HG03066 (cell line): ENCODE results near the gene ZNF724.
"Not testable (repeated sequence)": the region's sequence is repeated elsewhere in the genome, so short reads cannot be mapped to it uniquely, and the experiment has no call there.

ENCODE experiments used
- ATAC-seq: cut with Tn5 transposase; IDR thresholded peaks from one replicate; pipeline ENCODE4 v1.9.1; 2021; ENCODE audit warnings: low read depth; ENCODE audit not compliant: unreplicated experiment

Gene ZNF724

GRCh38 chr19:23249911-23250649, at the start of gene ZNF724:
TSS of gene ZNF724 (minus strand) at chr19:23250394. CDS start at chr19:23250242, 152 bp downstream.
- peak; percentile 96 for ATAC-seq

- ATAC-seq: no peak
These were observed 43.9 kb upstream of the ZNF724 start for GRCh38 chr19:23294141-23294540.

- ATAC-seq: not testable (repeated sequence)
These were observed 39.8 kb upstream of the ZNF724 start for GRCh38 chr19:23289966-23290365.

GRCh38 chr19:23287620-23288019, 37.4 kb upstream of the ZNF724 start:
- ATAC-seq: no peak

- ATAC-seq: no peak
These were observed 36.3 kb upstream of the ZNF724 start for GRCh38 chr19:23286477-23286876.

- no peak for ATAC-seq
These were observed 35.8 kb upstream of the ZNF724 start for GRCh38 chr19:23285948-23286347.

GRCh38 chr19:23285326-23285725, 35.1 kb upstream of the ZNF724 start:
- ATAC-seq: not testable (repeated sequence)

- ATAC-seq: no peak
These were observed 33.7 kb upstream of the ZNF724 start for GRCh38 chr19:23283925-23284324.

- ATAC-seq: no peak
These were observed 31.6 kb upstream of the ZNF724 start for GRCh38 chr19:23281663-23282276.

GRCh38 chr19:23278118-23278517, 27.9 kb upstream of the ZNF724 start:
- not testable (repeated sequence) for ATAC-seq

GRCh38 chr19:23273590-23274412, 23.6 kb upstream of the ZNF724 start:
- ATAC-seq: peak; percentile 99

GRCh38 chr19:23273022-23273589, 22.9 kb upstream of the ZNF724 start:
- no peak for ATAC-seq

- ATAC-seq: no peak
These were observed 13.8 kb upstream of the ZNF724 start for GRCh38 chr19:23263870-23264590.

- no peak for ATAC-seq
These were observed 13.2 kb upstream of the ZNF724 start for GRCh38 chr19:23263396-23263795.

- no peak for ATAC-seq
These were observed 12.7 kb upstream of the ZNF724 start for GRCh38 chr19:23262920-23263319.

- no peak for ATAC-seq
These were observed 11.4 kb upstream of the ZNF724 start for GRCh38 chr19:23261496-23262020.

GRCh38 chr19:23260956-23261355, 10.8 kb upstream of the ZNF724 start:
- no peak for ATAC-seq

- no peak for ATAC-seq
These were observed 9.8 kb upstream of the ZNF724 start for GRCh38 chr19:23259961-23260360.

GRCh38 chr19:23255700-23256099, 5.5 kb upstream of the ZNF724 start:
- ATAC-seq: no peak
